ENCODE measurements around the gene LRMDA. TPM values are rescaled to one million over a fixed set of nuclear protein-coding genes. Genes with fewer than 3 reads are reported as not detected.

The LRMDA gene
- total RNA-seq, 1 experiment from 2014 or later: not detected

GRCh38 chr10:75887992-75888680, 456.7 kb downstream of the LRMDA start:
- DNase-seq: no peak

GRCh38 chr10:75889051-75889450, 457.6 kb downstream of the LRMDA start:
- H3K27me3 ChIP-seq (ENCODE audit: low read length): 0 out of 2 replicates have a peak, but pooled peaks cover 3% of the 10 kb centered on the region
- H3K4me1 ChIP-seq (ENCODE audit: low read length): no peaks in the 10 kb centered on the region
- no peak overlapping the region for H3K4me3 ChIP-seq (ENCODE audit: low read length)
- DNase-seq: no peak
- H3K9ac ChIP-seq (ENCODE audit: low read length): no peak overlapping the region
- no peaks in the 10 kb centered on the region for H3K79me2 ChIP-seq (ENCODE audit: low read length)
- H4K20me1 ChIP-seq (ENCODE audit: insufficient read depth, low read depth, low read length): no peaks in the 10 kb centered on the region
- no peaks in the 10 kb centered on the region for H3K9me2 ChIP-seq (replicated peaks; ENCODE audit: insufficient read depth, low read length)
- H2AFZ ChIP-seq (ENCODE audit: low read length): no peak overlapping the region
- no peaks in the 10 kb centered on the region for H3K36me3 ChIP-seq (ENCODE audit: insufficient read depth, low read length)
- no peak overlapping the region for H3K27ac ChIP-seq (ENCODE audit: low read length)
- H3K9me3 ChIP-seq (ENCODE audit: low read length): no peaks in the 10 kb centered on the region
- H3K4me2 ChIP-seq (ENCODE audit: low read depth, low read length, poor library complexity, severe bottlenecking): no peak overlapping the region

More at GRCh38 chr10:75887992-75888680, 456.7 kb downstream of the LRMDA start:
- H3K27ac ChIP-seq (ENCODE audit: low read length): no peak overlapping the region
- H3K9ac ChIP-seq (ENCODE audit: low read length): no peak overlapping the region
- H3K9me2 ChIP-seq (replicated peaks; ENCODE audit: insufficient read depth, low read length): no peaks in the 10 kb centered on the region
- H3K4me2 ChIP-seq (ENCODE audit: low read depth, low read length, poor library complexity, severe bottlenecking): no peak overlapping the region
- H3K36me3 ChIP-seq (ENCODE audit: insufficient read depth, low read length): no peaks in the 10 kb centered on the region
- H3K9me3 ChIP-seq (ENCODE audit: low read length): no peaks in the 10 kb centered on the region
- H2AFZ ChIP-seq (ENCODE audit: low read length): no peak overlapping the region
- no peaks in the 10 kb centered on the region for H4K20me1 ChIP-seq (ENCODE audit: insufficient read depth, low read depth, low read length)
- H3K4me1 ChIP-seq (ENCODE audit: low read length): no peaks in the 10 kb centered on the region
- 0 out of 2 replicates have a peak, but pooled peaks cover 3% of the 10 kb centered on the region for H3K27me3 ChIP-seq (ENCODE audit: low read length)
- no peaks in the 10 kb centered on the region for H3K79me2 ChIP-seq (ENCODE audit: low read length)
- no peak overlapping the region for H3K4me3 ChIP-seq (ENCODE audit: low read length)

- Histone ChIP-seq H3K4me2 (ENCODE audit: low read depth, low read length, poor library complexity, severe bottlenecking) (no peak overlapping the region), H3K9me3 (ENCODE audit: low read length) (no peaks in the 10 kb centered on the region), H3K79me2 (ENCODE audit: low read length) (no peaks in the 10 kb centered on the region), H3K27me3 (ENCODE audit: low read length) (no peaks in the 10 kb centered on the region), H3K4me1 (ENCODE audit: low read length) (no peaks in the 10 kb centered on the region), H3K4me3 (ENCODE audit: low read length) (no peak overlapping the region), H3K9me2 (replicated peaks; ENCODE audit: insufficient read depth, low read length) (no peaks in the 10 kb centered on the region), H3K27ac (ENCODE audit: low read length) (no peak overlapping the region), H3K9ac (ENCODE audit: low read length) (no peak overlapping the region), H4K20me1 (ENCODE audit: insufficient read depth, low read depth, low read length) (no peaks in the 10 kb centered on the region), H2AFZ (ENCODE audit: low read length) (no peak overlapping the region), H3K36me3 (ENCODE audit: insufficient read depth, low read length) (no peaks in the 10 kb centered on the region)
- no peak for DNase-seq
These were observed 463.3 kb downstream of the LRMDA start for GRCh38 chr10:75894761-75895160.

- H3K4me3 ChIP-seq (ENCODE audit: low read length): no peak overlapping the region
- H3K4me1 ChIP-seq (ENCODE audit: low read length): no peaks in the 10 kb centered on the region
- H3K4me2 ChIP-seq (ENCODE audit: low read depth, low read length, poor library complexity, severe bottlenecking): no peak overlapping the region
- H4K20me1 ChIP-seq (ENCODE audit: insufficient read depth, low read depth, low read length): no peaks in the 10 kb centered on the region
- no peaks in the 10 kb centered on the region for H3K27me3 ChIP-seq (ENCODE audit: low read length)
- H2AFZ ChIP-seq (ENCODE audit: low read length): no peak overlapping the region
- H3K79me2 ChIP-seq (ENCODE audit: low read length): no peaks in the 10 kb centered on the region
- no peaks in the 10 kb centered on the region for H3K9me3 ChIP-seq (ENCODE audit: low read length)
- H3K9ac ChIP-seq (ENCODE audit: low read length): no peak overlapping the region
- no peak for DNase-seq
- H3K9me2 ChIP-seq (replicated peaks; ENCODE audit: insufficient read depth, low read length): no peaks in the 10 kb centered on the region
- H3K36me3 ChIP-seq (ENCODE audit: insufficient read depth, low read length): no peaks in the 10 kb centered on the region
- no peak overlapping the region for H3K27ac ChIP-seq (ENCODE audit: low read length)
These were observed 463.8 kb downstream of the LRMDA start for GRCh38 chr10:75895259-75895658.

- no peak overlapping the region for H3K4me3 ChIP-seq (ENCODE audit: low read length)
- no peaks in the 10 kb centered on the region for H3K4me1 ChIP-seq (ENCODE audit: low read length)
- no peaks in the 10 kb centered on the region for H4K20me1 ChIP-seq (ENCODE audit: insufficient read depth, low read depth, low read length)
- H3K9ac ChIP-seq (ENCODE audit: low read length): no peak overlapping the region
- no peaks in the 10 kb centered on the region for H3K79me2 ChIP-seq (ENCODE audit: low read length)
- H3K9me3 ChIP-seq (ENCODE audit: low read length): no peaks in the 10 kb centered on the region
- H3K4me2 ChIP-seq (ENCODE audit: low read depth, low read length, poor library complexity, severe bottlenecking): no peak overlapping the region
- no peaks in the 10 kb centered on the region for H3K9me2 ChIP-seq (replicated peaks; ENCODE audit: insufficient read depth, low read length)
- no peaks in the 10 kb centered on the region for H3K27me3 ChIP-seq (ENCODE audit: low read length)
- no peak overlapping the region for H3K27ac ChIP-seq (ENCODE audit: low read length)
- no peaks in the 10 kb centered on the region for H3K36me3 ChIP-seq (ENCODE audit: insufficient read depth, low read length)
- H2AFZ ChIP-seq (ENCODE audit: low read length): no peak overlapping the region
- DNase-seq: no peak
These were observed 468.5 kb downstream of the LRMDA start for GRCh38 chr10:75899816-75900390.

- Histone ChIP-seq H3K27ac (ENCODE audit: low read length) (no peak overlapping the region), H3K36me3 (ENCODE audit: insufficient read depth, low read length) (no peaks in the 10 kb centered on the region), H4K20me1 (ENCODE audit: insufficient read depth, low read depth, low read length) (no peaks in the 10 kb centered on the region), H2AFZ (ENCODE audit: low read length) (no peak overlapping the region), H3K27me3 (ENCODE audit: low read length) (no peaks in the 10 kb centered on the region), H3K79me2 (ENCODE audit: low read length) (no peaks in the 10 kb centered on the region), H3K9me3 (ENCODE audit: low read length) (no peaks in the 10 kb centered on the region), H3K4me2 (ENCODE audit: low read depth, low read length, poor library complexity, severe bottlenecking) (no peak overlapping the region), H3K4me3 (ENCODE audit: low read length) (no peak overlapping the region), H3K9ac (ENCODE audit: low read length) (no peak overlapping the region), H3K9me2 (replicated peaks; ENCODE audit: insufficient read depth, low read length) (no peaks in the 10 kb centered on the region), H3K4me1 (ENCODE audit: low read length) (no peaks in the 10 kb centered on the region)
- DNase-seq: no peak
These were observed 471.4 kb downstream of the LRMDA start for GRCh38 chr10:75902816-75903215.

- H3K9ac ChIP-seq (ENCODE audit: low read length): no peak overlapping the region
- DNase-seq: no peak
- no peak overlapping the region for H3K4me3 ChIP-seq (ENCODE audit: low read length)
- no peaks in the 10 kb centered on the region for H3K4me1 ChIP-seq (ENCODE audit: low read length)
- H4K20me1 ChIP-seq (ENCODE audit: insufficient read depth, low read depth, low read length): no peaks in the 10 kb centered on the region
- no peak overlapping the region for H3K4me2 ChIP-seq (ENCODE audit: low read depth, low read length, poor library complexity, severe bottlenecking)
- no peaks in the 10 kb centered on the region for H3K27me3 ChIP-seq (ENCODE audit: low read length)
- no peaks in the 10 kb centered on the region for H3K79me2 ChIP-seq (ENCODE audit: low read length)
- H3K9me2 ChIP-seq (replicated peaks; ENCODE audit: insufficient read depth, low read length): no peaks in the 10 kb centered on the region
- no peak overlapping the region for H2AFZ ChIP-seq (ENCODE audit: low read length)
- no peaks in the 10 kb centered on the region for H3K36me3 ChIP-seq (ENCODE audit: insufficient read depth, low read length)
- H3K9me3 ChIP-seq (ENCODE audit: low read length): no peaks in the 10 kb centered on the region
- H3K27ac ChIP-seq (ENCODE audit: low read length): no peak overlapping the region
These were observed 473.3 kb downstream of the LRMDA start for GRCh38 chr10:75904499-75905283.

GRCh38 chr10:75905490-75905889, 474.1 kb downstream of the LRMDA start:
- Histone ChIP-seq H2AFZ (ENCODE audit: low read length) (no peak overlapping the region), H3K9ac (ENCODE audit: low read length) (no peak overlapping the region), H3K4me3 (ENCODE audit: low read length) (no peak overlapping the region), H4K20me1 (ENCODE audit: insufficient read depth, low read depth, low read length) (no peaks in the 10 kb centered on the region), H3K9me3 (ENCODE audit: low read length) (no peaks in the 10 kb centered on the region), H3K4me1 (ENCODE audit: low read length) (no peaks in the 10 kb centered on the region), H3K27ac (ENCODE audit: low read length) (no peak overlapping the region), H3K9me2 (replicated peaks; ENCODE audit: insufficient read depth, low read length) (no peaks in the 10 kb centered on the region), H3K4me2 (ENCODE audit: low read depth, low read length, poor library complexity, severe bottlenecking) (no peak overlapping the region), H3K27me3 (ENCODE audit: low read length) (no peaks in the 10 kb centered on the region), H3K79me2 (ENCODE audit: low read length) (no peaks in the 10 kb centered on the region), H3K36me3 (ENCODE audit: insufficient read depth, low read length) (no peaks in the 10 kb centered on the region)
- DNase-seq: no peak
